B cell (primary cell): Measurements from ENCODE around the gene KRT4. TPM values are rescaled to one million over a fixed set of nuclear protein-coding genes. Genes with fewer than 3 reads are reported as not detected.
"Not testable (repeated sequence)": the region's sequence is repeated elsewhere in the genome, so short reads cannot be mapped to it uniquely, and the experiment has no call there.

Experiments used
- ATAC-seq: fragments of 200-7000 bp; cut with Tn5 transposase; one replicate; pipeline ENCODE4 v1.10.0; 2021; ENCODE audit warnings: low read depth, mild to moderate bottlenecking, moderate number of reproducible peaks, moderate library complexity
- CTCF ChIA-PET: fragments of 350-600 bp; sonication (Branson Sonifier 250); formaldehyde crosslinking; loops from one replicate; lab custom pipeline; 2021; ENCODE audit warnings: antibody characterized with exemption, inconsistent platforms; lab: Charles Lee
- POLR2A ChIA-PET: fragments of 350-600 bp; sonication (Branson Sonifier 250); formaldehyde crosslinking; loops from one replicate; lab custom pipeline; 2021; ENCODE audit warnings: antibody characterized with exemption; lab: Charles Lee
- DNase-seq: peaks from one replicate; pipeline ENCODE4 v3.0.0; 2013
- H2AFZ ChIP-seq: 2 replicates; pipeline ENCODE4 v1.6.1; 2012; ENCODE audit warnings: mild to moderate bottlenecking, low read depth, low read length; ENCODE audit not compliant: insufficient read depth, poor library complexity, severe bottlenecking
- H3K27ac ChIP-seq, 2 donors: 1 replicate in 1 of 2; 2 replicates in 1 of 2; pipeline ENCODE4 v1.5.1; 2012 to 2013; ENCODE audit warnings: low read length in 2 of 2, mild to moderate bottlenecking in 2 of 2, moderate library complexity in 1 of 2
- H3K27me3 ChIP-seq, 4 experiments: fragments of 200-600 bp in 1 of 4; sonication (generic) in 1 of 4; replicated peaks in 1 of 4; 1 replicate in 2 of 4; 2 replicates in 2 of 4; pipeline versions ENCODE4 v1.6.1 to v1.7.0; 2013 to 2016; ENCODE audit warnings: low read length in 3 of 4, mild to moderate bottlenecking in 2 of 4, mixed read lengths in 1 of 4, moderate library complexity in 1 of 4; ENCODE audit not compliant: insufficient read depth in 4 of 4, control insufficient read depth in 3 of 4; ENCODE audit errors: control extremely low read depth in 1 of 4
- H3K36me3 ChIP-seq, 2 experiments: replicated peaks in 1 of 2; 1 replicate in 1 of 2; 2 replicates in 1 of 2; pipeline versions ENCODE4 v1.6.1 to v1.7.1; 2013; ENCODE audit warnings: low read length in 1 of 2; ENCODE audit not compliant: insufficient read depth in 2 of 2, control insufficient read depth in 1 of 2; ENCODE audit errors: control extremely low read depth in 1 of 2, extremely low read depth in 1 of 2
- H3K4me1 ChIP-seq, 2 donors: fragments of 200-600 bp in 1 of 2; sonication (generic) in 1 of 2; 1 replicate in 1 of 2; 2 replicates in 1 of 2; pipeline versions ENCODE4 v1.5.1 to v1.6.1; 2013 to 2017; ENCODE audit warnings: low read length in 2 of 2; ENCODE audit not compliant: control insufficient read depth in 2 of 2, insufficient read depth in 2 of 2
- H3K4me2 ChIP-seq: replicated peaks from 2 replicates; pipeline ENCODE3; 2012; ENCODE audit warnings: mild to moderate bottlenecking, low read depth, low read length; ENCODE audit not compliant: poor library complexity, severe bottlenecking
- H3K4me3 ChIP-seq, 5 experiments: fragments of 200-600 bp in 1 of 5; sonication (generic) in 1 of 5; 1 replicate in 3 of 5; 2 replicates in 2 of 5; pipeline versions ENCODE4 v1.5.1 to v1.7.0; 2011 to 2016; ENCODE audit warnings: low read length in 4 of 5, mild to moderate bottlenecking in 4 of 5, low read depth in 2 of 5, control low read depth in 1 of 5, moderate library complexity in 1 of 5; ENCODE audit not compliant: insufficient read depth in 1 of 5; ENCODE audit errors: control extremely low read depth in 1 of 5, extremely low read depth in 1 of 5
- H3K79me2 ChIP-seq: fragments of 200-600 bp; sonication (generic); one replicate; pipeline ENCODE4 v1.6.0; 2016; ENCODE audit warnings: low read length; ENCODE audit not compliant: control insufficient read depth, insufficient read depth
- H3K9ac ChIP-seq: fragments of 200-600 bp; sonication (generic); 2 replicates; pipeline ENCODE4 v1.6.1; 2017; ENCODE audit warnings: mild to moderate bottlenecking, low read length, moderate library complexity
- H3K9me3 ChIP-seq, 3 donors: one replicate each; pipeline versions ENCODE4 v1.6.1 to v1.7.1; 2013; ENCODE audit warnings: low read length in 2 of 3; ENCODE audit not compliant: control insufficient read depth in 2 of 3, insufficient read depth in 1 of 3; ENCODE audit errors: control extremely low read depth in 1 of 3
- H4K20me1 ChIP-seq: 2 replicates; pipeline ENCODE4 v1.6.0; 2012; ENCODE audit warnings: mild to moderate bottlenecking, low read length; ENCODE audit not compliant: insufficient read depth, control insufficient read depth, poor library complexity, severe bottlenecking
- H3K27ac Mint-ChIP-seq: one replicate; pipeline ENCODE4 v1.8.0; 2021; ENCODE audit warnings: mixed read lengths
- H3K27me3 Mint-ChIP-seq: one replicate; pipeline ENCODE4 v1.8.0; 2021; ENCODE audit warnings: mixed read lengths
- H3K4me1 Mint-ChIP-seq: one replicate; pipeline ENCODE4 v1.8.0; 2021; ENCODE audit warnings: mixed read lengths
- H3K4me3 Mint-ChIP-seq: one replicate; pipeline ENCODE4 v1.8.0; 2021; ENCODE audit warnings: mixed read lengths
- H3K9me3 Mint-ChIP-seq: one replicate; pipeline ENCODE4 v1.8.0; 2022; ENCODE audit warnings: mixed read lengths; ENCODE audit not compliant: insufficient read depth
- CTCF ChIP-seq: fragments of 200-600 bp; IDR thresholded peaks from one replicate; pipeline ENCODE4 v1.8.0; 2022; ENCODE audit warnings: antibody characterized with exemption, mild to moderate bottlenecking
- EZH2 ChIP-seq: IDR thresholded peaks from 2 replicates; pipeline ENCODE4 v1.6.1; 2012; ENCODE audit warnings: borderline replicate concordance, low read depth, mild to moderate bottlenecking, moderate library complexity, low read length; ENCODE audit not compliant: insufficient read depth, poor library complexity, severe bottlenecking
- WGBS: methylation state at CpG from one replicate; pipeline ENCODE4 v1.1.5; 2013; ENCODE audit warnings: missing lambda C conversion rate; ENCODE audit not compliant: insufficient coverage; 5-methylcytosine and 5-hydroxymethylcytosine counted together
- intact Hi-C: fragments of 100-400 bp; cut with micrococcal nuclease; formaldehyde crosslinking; loops from one replicate; pipeline ENCODE4 v1.10.0; 2022
- polyA plus RNA-seq: library from polyadenylated mRNA; depleted of rRNA; stranded (reverse); fragments of >200 nt; gene quantifications from 2 replicates; pipeline ENCODE4 v1.2.3, GENCODE V29; 2012
- total RNA-seq, 2 donors: library from RNA; stranded (reverse); fragments of 120-200 nt in 1 of 2; gene quantifications; 1 replicate in 1 of 2; 2 replicates in 1 of 2; pipeline versions ENCODE4 v1.2.3 to v1.2.4, GENCODE V29; 2013 to 2022

Gene KRT4
- total and polyA plus RNA-seq, 2 donors (not counting 1 experiment from before 2014, with no cell fraction given), result not detected

- intact Hi-C loops, result no loop called here
- Mint-ChIP-seq H3K4me3 (no peak overlapping the region), H3K27ac (no peak overlapping the region), H3K9me3 (no peaks in the 10 kb centered on the region), H3K27me3 (peaks cover 30% of the 10 kb centered on the region), H3K4me1 (no peaks in the 10 kb centered on the region)
- Histone ChIP-seq H3K27me3 (peaks cover 0 to 3% (median 1%) of the 10 kb centered on the region in 4 experiments), H3K9me3 (no peaks in the 10 kb centered on the region), H3K79me2 (no peaks in the 10 kb centered on the region), H3K27ac (no peak overlapping the region), H3K9ac (no peak overlapping the region), H2AFZ (no peak overlapping the region), H3K4me1 (no peaks in the 10 kb centered on the region), H4K20me1 (no peaks in the 10 kb centered on the region), H3K4me3 (no peak overlapping the region), H3K36me3 (no peaks in the 10 kb centered on the region), H3K4me2 (no peak overlapping the region)
- DNase-seq (no peak), ATAC-seq (no peak)
- TF ChIP-seq CTCF (no peak), EZH2 (no peak)
- ChIA-PET POLR2A (no interaction called here), CTCF (no interaction called here)
- WGBS, result 100% methylated on average over 1 of the region's 3 CpGs
Observed at GRCh38 chr12:52796429-52796794, 17.5 kb downstream of the KRT4 start.

GRCh38 chr12:52795694-52796428 lies 18.1 kb downstream of the KRT4 start, which contains the start of gene KRT3:
Gene KRT3, minus strand, starts transcription at chr12:52796117. Its CDS starts 75 bp downstream, at chr12:52796042.
- Mint-ChIP-seq H3K9me3 (no peaks in the 10 kb centered on the region), H3K27ac (no peak within 1 kb of the TSS), H3K4me3 (no peak within 1 kb of the TSS), H3K27me3 (peaks cover 30% of the 10 kb centered on the region), H3K4me1 (no peaks in the 10 kb centered on the region)
- H3K9ac ChIP-seq, result no peak within 1 kb of the TSS
- intact Hi-C loops, result no loop called here
- no peak for ATAC-seq
- H3K4me3 ChIP-seq, result no peak within 1 kb of the TSS
- CTCF ChIA-PET, result no interaction called here
- no peak within 1 kb of the TSS for H3K27ac ChIP-seq
- H3K4me2 ChIP-seq, result no peak within 1 kb of the TSS
- no peaks in the 10 kb centered on the region for H3K4me1 ChIP-seq
- no peaks in the 10 kb centered on the region for H3K79me2 ChIP-seq
- H3K9me3 ChIP-seq, result no peaks in the 10 kb centered on the region
- DNase-seq, result no peak
- H3K27me3 ChIP-seq, result peaks cover 0 to 3% (median 1%) of the 10 kb centered on the region in 4 experiments
- H3K36me3 ChIP-seq, result no peaks in the 10 kb centered on the region
- H4K20me1 ChIP-seq, result no peaks in the 10 kb centered on the region
- POLR2A ChIA-PET, result no interaction called here
- WGBS, result 94% methylated on average over 13 of the region's 17 CpGs
- TF ChIP-seq CTCF, result no peak
- no peak for TF ChIP-seq EZH2
- no peak within 1 kb of the TSS for H2AFZ ChIP-seq

- DNase-seq, CTCF ChIA-PET, H3K4me1 Mint-ChIP-seq, intact Hi-C loops, H3K9me3 ChIP-seq, H3K79me2 ChIP-seq, H3K9me3 Mint-ChIP-seq, H3K27me3 ChIP-seq, H3K4me2 ChIP-seq, H3K27ac ChIP-seq, H3K36me3 ChIP-seq, POLR2A ChIA-PET, H2AFZ ChIP-seq, H3K4me3 ChIP-seq, H3K27ac Mint-ChIP-seq, H3K4me1 ChIP-seq, H4K20me1 ChIP-seq, H3K4me3 Mint-ChIP-seq, ATAC-seq, H3K9ac ChIP-seq: not testable (repeated sequence)
- WGBS, result 100% methylated on average over 1 of the region's 2 CpGs
- peaks cover 35% of the 10 kb centered on the region for H3K27me3 Mint-ChIP-seq
Observed at GRCh38 chr12:52795332-52795674, 18.6 kb downstream of the KRT4 start.
